Dendritic cell treated with granulocyte-macrophage colony-stimulating factor and Interleukin-4, amounts not matched to agents 40 ng/mL and 50 ng/mL, for 4 days (primary cell): ENCODE results near the gene PLA1A.

Experiments
- H3K27ac Mint-ChIP-seq: one replicate; pipeline ENCODE4 v1.8.0; 2022; ENCODE audit warnings: mild to moderate bottlenecking, mixed read lengths
- H3K27me3 Mint-ChIP-seq: one replicate; pipeline ENCODE4 v1.8.0; 2022; ENCODE audit warnings: mild to moderate bottlenecking, mixed read lengths
- H3K36me3 Mint-ChIP-seq: one replicate; pipeline ENCODE4 v1.8.0; 2022; ENCODE audit warnings: low read depth, mixed read lengths
- H3K4me1 Mint-ChIP-seq: one replicate; pipeline ENCODE4 v1.8.0; 2022; ENCODE audit warnings: low read depth, mixed read lengths
- H3K4me3 Mint-ChIP-seq: one replicate; pipeline ENCODE4 v1.8.0; 2022; ENCODE audit warnings: mild to moderate bottlenecking, moderate library complexity, mixed read lengths
- H3K9me3 Mint-ChIP-seq: one replicate; pipeline ENCODE4 v1.8.0; 2022; ENCODE audit warnings: mixed read lengths
- intact Hi-C: fragments of 100-400 bp; cut with micrococcal nuclease; formaldehyde crosslinking; loops from one replicate; pipeline ENCODE4 v1.15.0; 2022

PLA1A gene

DNA sequence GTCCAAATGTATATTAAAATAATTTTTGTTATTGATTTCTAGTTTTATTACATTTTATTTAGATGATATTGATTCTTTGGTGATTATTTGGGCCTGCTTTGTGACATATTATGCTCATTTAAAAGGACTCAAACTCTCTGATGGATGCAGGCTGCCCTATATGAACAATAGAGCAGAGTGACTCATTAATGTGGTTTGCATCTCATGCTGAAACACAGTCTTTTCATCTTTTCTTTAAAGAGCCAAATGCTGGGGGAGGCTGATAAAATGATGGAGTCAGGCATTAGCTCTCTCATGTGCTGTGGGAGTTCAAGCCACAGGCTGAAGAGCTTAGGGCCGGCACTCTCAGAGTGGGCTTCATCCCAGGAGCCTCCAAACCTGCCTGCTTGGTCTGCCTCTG lies 7.2 kb downstream of the PLA1A start:
- intact Hi-C loops, result loop anchor here (5.0 kb wide), 1 partner anchor 52 kb away; no protein-coding TSS in a partner anchor
- H3K4me3 Mint-ChIP-seq, result no peak overlapping the region
- H3K36me3 Mint-ChIP-seq, result no peaks in the 10 kb centered on the region
- H3K27ac Mint-ChIP-seq, result no peak overlapping the region
- H3K27me3 Mint-ChIP-seq, result peaks cover 5% of the 10 kb centered on the region
- peaks cover 30% of the 10 kb centered on the region for H3K4me1 Mint-ChIP-seq
- H3K9me3 Mint-ChIP-seq, result no peaks in the 10 kb centered on the region

DNA sequence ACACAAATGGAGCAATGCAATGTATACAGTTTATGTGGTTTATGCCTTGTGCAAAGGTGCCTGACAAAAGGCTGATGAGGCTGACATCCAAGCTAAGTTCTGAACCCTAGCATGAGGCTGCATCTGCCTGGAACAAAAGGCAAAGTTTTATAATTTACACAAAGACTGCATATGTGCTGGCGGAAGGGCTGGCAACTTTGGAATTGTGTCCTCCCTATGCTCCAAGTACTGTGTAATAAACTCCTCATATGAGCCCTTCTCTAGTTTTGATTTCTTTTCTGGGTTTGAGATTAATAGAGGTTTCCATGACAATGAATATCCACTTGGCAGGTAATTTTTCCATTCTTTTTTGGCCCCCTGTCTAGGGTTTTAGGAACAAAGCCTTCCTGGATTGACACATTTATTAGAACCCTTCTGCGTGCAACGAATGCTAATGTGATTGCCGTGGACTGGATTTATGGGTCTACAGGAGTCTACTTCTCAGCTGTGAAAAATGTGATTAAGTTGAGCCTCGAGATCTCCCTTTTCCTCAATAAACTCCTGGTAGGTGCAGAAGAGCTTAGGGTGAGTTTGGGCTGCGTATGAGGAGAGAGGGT lies 10.8 kb downstream of the PLA1A start:
- H3K36me3 Mint-ChIP-seq, result no peaks in the 10 kb centered on the region
- intact Hi-C loops, result no loop called here
- H3K4me1 Mint-ChIP-seq, result no peaks in the 10 kb centered on the region
- no peaks in the 10 kb centered on the region for H3K9me3 Mint-ChIP-seq
- H3K4me3 Mint-ChIP-seq, result no peak overlapping the region
- H3K27ac Mint-ChIP-seq, result peak overlapping the region; percentile 10
- H3K27me3 Mint-ChIP-seq, result peaks cover 5% of the 10 kb centered on the region

DNA sequence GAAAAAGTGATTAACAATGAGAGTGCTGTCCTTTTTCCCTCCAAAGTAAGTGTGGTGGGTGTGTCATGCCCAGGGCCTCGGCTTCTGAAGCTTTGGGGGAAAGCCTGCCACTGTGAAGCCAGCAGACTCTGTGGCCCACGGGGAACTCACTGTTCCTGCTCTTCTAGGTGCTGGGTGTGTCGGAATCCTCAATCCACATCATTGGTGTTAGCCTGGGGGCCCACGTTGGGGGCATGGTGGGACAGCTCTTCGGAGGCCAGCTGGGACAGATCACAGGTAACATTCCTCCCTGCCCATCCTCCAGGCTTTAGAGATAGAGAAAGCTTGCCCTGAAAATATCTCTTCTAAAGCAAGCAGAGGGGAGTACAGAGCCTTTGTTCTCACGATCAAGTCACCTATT lies 11.6 kb downstream of the PLA1A start:
- intact Hi-C loops, result no loop called here
- Mint-ChIP-seq H3K27ac (peak overlapping the region; percentile 10), H3K4me3 (no peak overlapping the region), H3K27me3 (peaks cover 5% of the 10 kb centered on the region), H3K9me3 (no peaks in the 10 kb centered on the region), H3K36me3 (no peaks in the 10 kb centered on the region), H3K4me1 (no peaks in the 10 kb centered on the region)

DNA sequence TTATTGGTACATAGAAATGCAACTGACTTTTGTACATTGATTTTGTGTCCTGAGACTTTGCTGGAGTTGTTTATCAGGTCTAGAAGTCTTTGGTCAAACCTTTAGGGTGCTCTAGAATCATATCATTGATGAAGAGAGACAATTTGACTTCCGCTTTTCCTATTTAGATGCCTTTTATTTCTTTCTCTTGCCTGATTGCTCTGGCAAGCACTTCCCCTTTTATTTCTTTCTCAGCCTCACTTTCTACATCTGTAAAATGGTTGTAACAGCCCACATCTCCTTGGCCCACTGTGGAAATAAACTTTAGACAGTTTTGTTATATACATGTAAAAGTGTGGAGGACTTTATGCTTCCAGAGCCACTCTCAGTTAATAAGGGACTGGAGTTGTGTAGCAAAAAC lies 14.0 kb downstream of the PLA1A start:
- Mint-ChIP-seq H3K36me3 (no peaks in the 10 kb centered on the region), H3K9me3 (no peaks in the 10 kb centered on the region), H3K27ac (no peak overlapping the region), H3K27me3 (peaks cover 5% of the 10 kb centered on the region), H3K4me3 (no peak overlapping the region), H3K4me1 (no peaks in the 10 kb centered on the region)
- intact Hi-C loops, result no loop called here

DNA sequence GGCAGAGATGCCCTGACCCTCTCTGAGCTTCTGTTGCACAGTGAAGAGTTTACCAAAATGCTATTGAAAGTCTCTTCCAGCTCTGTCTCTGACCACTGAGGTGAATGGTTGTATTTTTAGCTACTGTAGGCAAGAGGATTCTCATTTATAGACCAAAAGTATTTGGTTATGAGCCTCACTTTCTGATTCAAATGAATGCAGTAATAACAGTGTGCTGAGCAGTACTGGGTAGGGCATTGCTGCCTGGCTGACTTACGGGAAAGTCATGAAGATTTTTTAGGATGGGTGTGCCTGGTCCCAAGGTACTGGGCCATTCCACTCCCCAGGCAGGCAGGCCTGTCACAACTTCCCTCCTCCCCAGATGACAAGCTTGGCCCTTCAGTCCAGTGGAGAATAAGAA lies 15.5 kb downstream of the PLA1A start:
- Mint-ChIP-seq H3K9me3 (no peaks in the 10 kb centered on the region), H3K4me1 (no peaks in the 10 kb centered on the region), H3K27ac (no peak overlapping the region), H3K36me3 (no peaks in the 10 kb centered on the region), H3K27me3 (peaks cover 3% of the 10 kb centered on the region), H3K4me3 (no peak overlapping the region)
- intact Hi-C loops, result no loop called here

DNA sequence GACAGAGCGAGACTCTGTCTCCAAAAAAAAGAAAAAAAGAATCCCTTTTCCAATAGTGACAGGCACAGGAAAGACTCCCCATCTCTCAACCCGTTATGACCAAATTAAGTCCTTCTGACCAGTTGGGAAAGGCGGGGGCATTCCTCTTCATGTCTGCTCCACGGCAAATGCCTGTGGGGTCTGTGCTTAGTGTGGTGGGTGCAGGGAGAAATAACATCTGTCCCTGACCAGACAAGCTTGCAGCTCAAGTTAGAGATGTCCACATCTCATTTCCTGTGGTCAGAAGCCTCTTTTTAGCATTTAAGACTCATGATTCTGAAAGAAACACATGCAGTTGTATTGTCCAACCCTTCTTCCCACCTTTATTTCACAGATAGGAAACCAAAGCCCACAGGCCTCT lies 16.2 kb downstream of the PLA1A start:
- H3K36me3 Mint-ChIP-seq, result no peaks in the 10 kb centered on the region
- no peak overlapping the region for H3K4me3 Mint-ChIP-seq
- peaks cover 2% of the 10 kb centered on the region for H3K4me1 Mint-ChIP-seq
- intact Hi-C loops, result no loop called here
- H3K27me3 Mint-ChIP-seq, result peaks cover 3% of the 10 kb centered on the region
- no peak overlapping the region for H3K27ac Mint-ChIP-seq
- H3K9me3 Mint-ChIP-seq, result no peaks in the 10 kb centered on the region

DNA sequence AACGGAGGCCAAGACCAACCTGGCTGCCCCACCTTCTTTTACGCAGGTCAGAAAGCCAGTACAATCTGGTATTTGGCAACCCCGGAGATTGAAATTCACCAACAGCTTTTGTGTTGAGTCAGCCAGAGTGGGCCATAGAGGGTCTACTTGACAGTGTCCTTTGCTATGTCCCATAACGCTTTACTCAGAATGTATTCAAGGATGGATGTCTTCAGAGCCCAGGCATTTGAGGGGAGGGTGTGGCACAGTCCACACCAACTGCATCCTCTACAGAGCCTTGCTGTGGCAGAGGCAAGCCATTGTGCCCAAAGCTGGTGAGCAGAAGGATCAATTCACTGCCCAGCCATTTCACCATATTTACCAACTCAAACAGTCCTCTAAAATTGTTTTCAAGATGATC lies 18.4 kb downstream of the PLA1A start:
- Mint-ChIP-seq H3K36me3 (no peaks in the 10 kb centered on the region), H3K9me3 (no peaks in the 10 kb centered on the region), H3K27ac (no peak overlapping the region), H3K27me3 (no peaks in the 10 kb centered on the region), H3K4me1 (peaks cover 19% of the 10 kb centered on the region), H3K4me3 (no peak overlapping the region)
- intact Hi-C loops, result no loop called here

DNA sequence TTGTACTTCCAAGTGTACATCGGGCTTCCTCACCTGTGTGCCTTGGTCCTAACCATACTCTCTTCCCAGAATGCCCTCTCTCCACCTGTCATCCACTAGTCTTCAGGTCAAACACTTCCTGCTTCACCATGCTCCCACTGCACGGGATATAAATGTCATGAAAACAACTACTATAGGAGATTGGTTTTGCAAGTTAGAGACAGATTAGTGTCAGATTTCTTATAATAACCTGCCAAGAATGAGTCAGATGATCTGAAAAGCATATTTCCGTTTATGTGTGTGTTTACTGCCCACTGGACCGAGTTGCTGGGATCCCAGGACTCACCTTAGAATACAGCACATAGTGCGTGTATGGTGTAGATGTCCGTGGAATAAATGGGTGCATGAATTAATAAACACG lies 21.4 kb downstream of the PLA1A start:
- Mint-ChIP-seq H3K4me3 (no peak overlapping the region), H3K9me3 (no peaks in the 10 kb centered on the region), H3K27me3 (no peaks in the 10 kb centered on the region), H3K4me1 (peaks cover 31% of the 10 kb centered on the region), H3K27ac (no peak overlapping the region), H3K36me3 (no peaks in the 10 kb centered on the region)
- intact Hi-C loops, result no loop called here

DNA sequence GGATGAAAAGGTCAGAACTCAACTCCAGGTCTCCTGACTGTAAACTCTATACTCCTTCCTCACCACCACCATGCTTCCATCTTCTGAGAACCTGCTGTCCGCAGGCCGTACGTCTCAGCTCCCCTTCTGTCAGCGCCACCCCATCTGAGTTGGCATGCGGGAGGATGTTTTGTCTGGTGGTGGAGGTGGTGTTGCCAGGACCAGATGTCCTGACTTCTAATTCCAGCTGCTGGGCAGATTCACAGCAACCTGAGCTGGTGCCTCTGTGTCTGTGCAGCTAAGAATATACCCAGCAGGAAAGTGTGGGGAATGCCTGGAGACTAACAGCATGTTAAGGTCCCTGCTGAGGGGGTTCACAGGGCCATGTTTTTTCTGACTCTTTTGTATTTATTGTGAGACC lies 23.2 kb downstream of the PLA1A start:
- Mint-ChIP-seq H3K27ac (no peak overlapping the region), H3K36me3 (no peaks in the 10 kb centered on the region), H3K27me3 (peaks cover 3% of the 10 kb centered on the region), H3K9me3 (no peaks in the 10 kb centered on the region), H3K4me3 (no peak overlapping the region), H3K4me1 (peaks cover 49% of the 10 kb centered on the region)
- intact Hi-C loops, result no loop called here

DNA sequence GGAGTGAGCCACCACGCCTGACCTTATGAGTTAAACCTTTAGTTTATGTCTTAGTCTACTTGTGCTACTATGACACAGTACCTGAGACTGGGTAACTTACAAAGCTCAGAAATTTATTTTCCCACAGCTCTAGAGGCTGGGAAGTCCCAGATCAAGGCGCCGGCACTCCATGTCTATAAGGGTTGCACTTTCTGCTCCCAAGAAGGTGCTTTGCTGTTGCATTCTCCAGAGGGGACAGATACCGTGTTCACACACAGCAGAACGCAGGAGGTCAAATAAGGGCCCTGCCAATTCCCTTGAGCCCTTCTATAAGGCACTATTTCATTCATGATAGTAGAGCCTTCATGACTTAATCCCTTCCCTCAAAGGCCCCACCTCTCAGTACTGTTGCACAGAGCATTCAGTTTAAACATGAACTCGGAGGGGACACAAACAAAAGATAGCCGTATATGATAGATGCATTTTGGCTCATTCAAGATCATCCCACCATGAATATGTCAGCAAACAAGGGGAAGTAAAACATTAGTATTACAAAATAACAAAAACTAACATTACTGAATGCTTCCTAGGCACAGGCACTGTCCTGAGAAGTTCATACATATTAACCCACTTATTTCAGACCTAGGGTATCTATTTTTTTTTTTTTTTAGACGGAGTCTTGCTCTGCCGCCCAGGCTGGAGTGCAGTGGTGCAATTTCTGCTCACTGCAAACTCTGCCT lies 26.5 kb downstream of the PLA1A start:
- H3K36me3 Mint-ChIP-seq, result no peaks in the 10 kb centered on the region
- peaks cover 3% of the 10 kb centered on the region for H3K27me3 Mint-ChIP-seq
- H3K27ac Mint-ChIP-seq, result no peak overlapping the region
- no peak overlapping the region for H3K4me3 Mint-ChIP-seq
- H3K9me3 Mint-ChIP-seq, result no peaks in the 10 kb centered on the region
- H3K4me1 Mint-ChIP-seq, result peaks cover 77% of the 10 kb centered on the region
- intact Hi-C loops, result no loop called here

DNA sequence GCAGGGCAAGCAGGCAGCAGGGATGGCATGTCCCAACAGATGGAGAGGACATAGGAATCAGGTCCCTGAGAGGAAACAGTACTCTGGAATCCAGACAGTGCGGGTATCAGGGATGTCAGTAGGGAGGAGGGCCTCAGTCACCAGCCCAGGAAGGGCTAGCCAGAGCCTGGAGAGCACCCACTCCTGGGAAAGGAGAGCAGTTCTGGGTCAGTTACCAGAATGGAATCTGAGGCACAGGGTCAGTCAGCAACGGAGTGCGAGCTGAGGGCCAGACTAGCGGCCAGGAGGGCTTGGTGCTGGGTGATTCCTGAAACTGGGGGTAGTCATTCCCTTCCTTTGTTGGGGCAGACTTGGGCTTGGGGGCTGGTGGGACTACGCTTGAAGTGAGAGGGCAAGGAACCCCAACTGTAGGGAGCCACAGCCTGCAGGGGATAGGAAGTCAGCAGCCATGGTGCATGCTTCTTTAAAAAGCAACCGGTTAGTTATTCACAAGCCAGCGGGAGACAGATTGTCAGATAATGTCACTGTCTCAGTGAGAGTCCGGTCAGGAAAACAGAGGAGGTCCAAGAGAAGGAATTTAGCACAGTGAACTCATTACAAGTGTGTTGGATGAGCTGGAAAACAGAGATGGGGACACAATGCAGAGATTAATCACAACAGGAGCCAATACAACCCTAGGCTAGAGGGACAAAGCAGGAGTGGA lies 27.9 kb downstream of the PLA1A start:
- H3K36me3 Mint-ChIP-seq, result no peaks in the 10 kb centered on the region
- intact Hi-C loops, result loop anchor here (5.0 kb wide), 1 partner anchor 37 kb away; the partner anchor contains the start of gene POPDC2
- H3K4me3 Mint-ChIP-seq, result no peak overlapping the region
- peak overlapping the region; percentile 89 for H3K27ac Mint-ChIP-seq
- peaks cover 3% of the 10 kb centered on the region for H3K27me3 Mint-ChIP-seq
- peaks cover 82% of the 10 kb centered on the region for H3K4me1 Mint-ChIP-seq
- H3K9me3 Mint-ChIP-seq, result no peaks in the 10 kb centered on the region

DNA sequence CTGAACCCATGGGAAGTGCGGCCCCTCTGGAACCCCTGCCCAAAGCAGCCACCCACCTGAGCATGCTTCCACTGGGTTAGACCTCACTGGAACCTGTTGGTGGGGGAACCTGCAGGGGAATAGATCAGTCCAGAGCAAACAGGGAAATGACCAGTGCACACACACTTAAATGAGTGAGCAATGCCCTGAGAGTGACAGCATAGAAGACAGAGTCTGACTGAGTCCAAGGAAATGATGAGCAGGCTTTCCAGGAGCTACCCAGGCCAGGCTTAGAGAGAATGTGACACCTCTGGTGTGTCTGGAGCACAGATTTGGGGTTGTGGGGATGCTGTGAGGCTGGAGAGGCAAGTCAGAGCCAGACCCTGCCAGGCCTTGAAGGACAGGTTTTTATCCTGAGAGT lies 28.5 kb downstream of the PLA1A start:
- Mint-ChIP-seq H3K4me3 (no peak overlapping the region), H3K27me3 (peaks cover 3% of the 10 kb centered on the region), H3K36me3 (no peaks in the 10 kb centered on the region), H3K4me1 (peaks cover 82% of the 10 kb centered on the region), H3K9me3 (no peaks in the 10 kb centered on the region), H3K27ac (peak overlapping the region; percentile 89)
- intact Hi-C loops, result loop anchor here (5.0 kb wide), 1 partner anchor 36 kb away; the partner anchor contains the start of gene POPDC2

DNA sequence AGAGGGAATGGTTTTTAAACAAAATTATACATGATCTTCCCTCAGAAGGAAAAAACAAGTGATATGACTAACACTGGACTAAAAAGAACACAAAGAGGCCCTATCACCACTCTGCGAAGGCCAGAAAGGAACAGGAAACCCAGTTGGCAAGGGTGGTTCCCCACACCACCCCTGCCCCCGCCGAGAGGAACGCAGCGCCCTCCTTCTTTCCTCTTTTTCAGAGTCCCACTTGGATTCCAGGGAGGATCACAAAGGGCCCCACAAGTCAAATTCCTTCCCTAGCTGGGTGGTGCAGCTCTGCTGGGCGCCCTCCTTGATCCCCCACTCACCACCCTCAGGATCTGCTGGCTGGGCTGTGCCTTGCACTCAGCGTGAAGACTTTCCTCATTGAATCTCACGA lies 29.8 kb downstream of the PLA1A start:
- H3K36me3 Mint-ChIP-seq, result no peaks in the 10 kb centered on the region
- no peaks in the 10 kb centered on the region for H3K9me3 Mint-ChIP-seq
- peak overlapping the region; percentile 89 for H3K27ac Mint-ChIP-seq
- no peak overlapping the region for H3K4me3 Mint-ChIP-seq
- peaks cover 79% of the 10 kb centered on the region for H3K4me1 Mint-ChIP-seq
- intact Hi-C loops, result loop anchor here (5.0 kb wide), 1 partner anchor 35 kb away; the partner anchor contains the start of gene POPDC2
- H3K27me3 Mint-ChIP-seq, result peaks cover 3% of the 10 kb centered on the region

DNA sequence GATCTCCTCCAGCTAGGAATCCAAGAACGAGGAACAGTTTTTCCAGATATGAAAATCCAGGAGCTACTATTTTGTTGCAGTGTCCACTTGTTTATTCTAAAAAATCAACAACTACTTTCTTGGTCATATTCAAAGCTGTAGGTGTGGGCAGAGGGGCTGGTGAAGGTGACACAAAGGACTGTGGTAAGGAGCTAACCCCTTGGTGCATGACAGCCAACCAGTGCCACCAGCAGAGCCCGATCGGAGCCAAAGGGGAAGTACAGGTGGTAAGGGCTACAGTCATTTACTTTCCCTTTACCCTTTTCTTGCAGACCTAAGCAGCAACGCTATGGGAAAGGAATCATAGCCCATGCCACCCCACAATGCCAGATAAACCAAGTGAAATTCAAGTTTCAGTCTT lies 30.7 kb downstream of the PLA1A start:
- peaks cover 3% of the 10 kb centered on the region for H3K27me3 Mint-ChIP-seq
- H3K27ac Mint-ChIP-seq, result peak overlapping the region; percentile 89
- peaks cover 87% of the 10 kb centered on the region for H3K4me1 Mint-ChIP-seq
- intact Hi-C loops, result loop anchor here (2.0 to 5.0 kb wide), 2 partner anchors 34 to 40 kb away; partner anchors contain the start of gene POPDC2
- no peaks in the 10 kb centered on the region for H3K36me3 Mint-ChIP-seq
- no peaks in the 10 kb centered on the region for H3K9me3 Mint-ChIP-seq
- H3K4me3 Mint-ChIP-seq, result peak overlapping the region; percentile 30
